Pancreas (tissue), 10 donors: ENCODE results near the gene INPP5E. TPM values are rescaled to one million over a fixed set of nuclear protein-coding genes. Genes with fewer than 3 reads are reported as not detected.

ENCODE experiments used
- ATAC-seq, 4 donors: fragments of 200-7000 bp; cut with Tn5 transposase; one replicate each; pipeline versions ENCODE4 v1.8.0 to v1.9.1; 2020; ENCODE audit warnings: mild to moderate bottlenecking in 4 of 4, moderate library complexity in 4 of 4
- DNase-seq, 6 donors: peaks; one replicate each; pipeline ENCODE4 v3.0.0-alpha.2; 2020
- FAIRE-seq: peaks from 2 replicates; lab custom pipeline; 2012; peaks lifted over from hg19 to GRCh38; lab: Jason Lieb, UNC
- H3K27ac ChIP-seq, 4 donors: fragments of 200-600 bp; sonication (generic); 1 replicate in 3 of 4; 2 replicates in 1 of 4; pipeline versions ENCODE4 v1.5.0 to v1.8.0; 2020
- H3K27me3 ChIP-seq, 4 donors: fragments of 200-600 bp; one replicate each; pipeline ENCODE4 v1.8.0; 2021
- H3K36me3 ChIP-seq, 3 donors: fragments of 200-600 bp; sonication (generic) in 1 of 3; one replicate each; pipeline versions ENCODE4 v1.5.0 to v1.8.0; 2020 to 2021
- H3K4me1 ChIP-seq, 3 donors: fragments of 200-600 bp; one replicate each; pipeline ENCODE4 v1.8.0; 2021
- H3K4me3 ChIP-seq, 4 donors: fragments of 200-600 bp; sonication (generic) in 2 of 4; one replicate each; pipeline versions ENCODE4 v1.5.0 to v1.8.0; 2020 to 2021
- H3K9me3 ChIP-seq, 4 donors: fragments of 200-600 bp; one replicate each; pipeline ENCODE4 v1.8.0; 2021
- WGBS, 2 donors: extraction: QIAGEN DNeasy Blood & Tissue Kit; methylation state at CpG; one replicate each; pipeline ENCODE4 v1.1.7; 2013; 5-methylcytosine and 5-hydroxymethylcytosine counted together
- intact Hi-C, 3 donors: fragments of 100-400 bp; cut with DNase I; formaldehyde crosslinking; loops; one replicate each; pipeline versions ENCODE4 v1.11.1 to v1.14.2; 2022
- polyA plus RNA-seq, 2 donors: library from polyadenylated mRNA; stranded (reverse); fragments of 200-250 nt; gene quantifications; one replicate each; pipeline ENCODE4 v1.2.3, GENCODE V29; 2013
- total RNA-seq, 6 donors: library from RNA; stranded (reverse); fragmentation: NEBNext Ultra II Directional in 4 of 6; extraction: Animal tissue kit (Norgen Biotek cat#: 25700) in 4 of 6; gene quantifications; one replicate each; pipeline versions ENCODE4 v1.2.1 to v1.2.4, GENCODE V29; 2021 to 2023
- TF ChIP-seq, protein P1 (sequence below), 4 donors: fragments of 200-600 bp; sonication (generic) in 3 of 4; IDR thresholded peaks; one replicate each; pipeline versions ENCODE4 v1.5.0 to v1.8.0; 2021; ENCODE audit warnings: antibody characterized with exemption in 4 of 4
- donor health status: healthy with polysubstance abuse.
- donor health status: DM: no; HTN: no; CAD: no; lungs with moderate emphysema.
- donor health status: DM: no; HTN: no; CAD: no.
- donor health status: control.
- donor health status: control.
- donor health status: Bipolar disorder and iron deficiency.
- donor health status: DM: yes; HTN: yes; CAD: no.
- donor health status: DM: no; HTN: no; CAD: no.
- donor health status: DM: no; HTN: no; CAD: no.
- donor health status: DM: yes; HTN: yes; CAD: no.

Gene INPP5E
- total and polyA plus RNA-seq, 8 donors, result 3.8 to 14.9 (median 5.7) TPM

- H3K27me3 ChIP-seq, result no peaks in the 10 kb centered on the region
- H3K27ac ChIP-seq, result no peak overlapping the region
- H3K4me1 ChIP-seq, result no peaks in the 10 kb centered on the region
- no peak for ATAC-seq
- H3K36me3 ChIP-seq, result peaks cover 0 to 28% (median 20%) of the 10 kb centered on the region in 3 donors
- FAIRE-seq, result no peak
- TF ChIP-seq, protein P1, sequence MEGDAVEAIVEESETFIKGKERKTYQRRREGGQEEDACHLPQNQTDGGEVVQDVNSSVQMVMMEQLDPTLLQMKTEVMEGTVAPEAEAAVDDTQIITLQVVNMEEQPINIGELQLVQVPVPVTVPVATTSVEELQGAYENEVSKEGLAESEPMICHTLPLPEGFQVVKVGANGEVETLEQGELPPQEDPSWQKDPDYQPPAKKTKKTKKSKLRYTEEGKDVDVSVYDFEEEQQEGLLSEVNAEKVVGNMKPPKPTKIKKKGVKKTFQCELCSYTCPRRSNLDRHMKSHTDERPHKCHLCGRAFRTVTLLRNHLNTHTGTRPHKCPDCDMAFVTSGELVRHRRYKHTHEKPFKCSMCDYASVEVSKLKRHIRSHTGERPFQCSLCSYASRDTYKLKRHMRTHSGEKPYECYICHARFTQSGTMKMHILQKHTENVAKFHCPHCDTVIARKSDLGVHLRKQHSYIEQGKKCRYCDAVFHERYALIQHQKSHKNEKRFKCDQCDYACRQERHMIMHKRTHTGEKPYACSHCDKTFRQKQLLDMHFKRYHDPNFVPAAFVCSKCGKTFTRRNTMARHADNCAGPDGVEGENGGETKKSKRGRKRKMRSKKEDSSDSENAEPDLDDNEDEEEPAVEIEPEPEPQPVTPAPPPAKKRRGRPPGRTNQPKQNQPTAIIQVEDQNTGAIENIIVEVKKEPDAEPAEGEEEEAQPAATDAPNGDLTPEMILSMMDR (IDR thresholded peaks at IDR 0.05), result no peak
- H3K9me3 ChIP-seq, result no peaks in the 10 kb centered on the region
- intact Hi-C loops, result no loop called here
- WGBS, 2 donors, result 88 to 92% methylated on average over 27 of the region's 27 CpGs
- DNase-seq, result no peak
- H3K4me3 ChIP-seq, result no peak overlapping the region
Measured at GRCh38 chr9:136424750-136425362, 14.8 kb downstream of the INPP5E start.

- FAIRE-seq, result no peak
- TF ChIP-seq, protein P1 (IDR thresholded peaks at IDR 0.05), result no peak
- H3K9me3 ChIP-seq, result no peaks in the 10 kb centered on the region
- WGBS, 2 donors, result 93 to 97% methylated on average over 43 of the region's 43 CpGs
- no peaks in the 10 kb centered on the region for H3K27me3 ChIP-seq
- no peaks in the 10 kb centered on the region for H3K4me1 ChIP-seq
- no peak for ATAC-seq
- no peak overlapping the region for H3K27ac ChIP-seq
- DNase-seq, result peak in 1 of 6 donors; percentile 54
- intact Hi-C loops, result no loop called here
- peaks cover 0 to 41% (median 27%) of the 10 kb centered on the region in 3 donors for H3K36me3 ChIP-seq
- no peak overlapping the region for H3K4me3 ChIP-seq
Measured at GRCh38 chr9:136423432-136424146, 16.1 kb downstream of the INPP5E start.

- 96% methylated on average over 26 of the region's 26 CpGs for WGBS, 2 donors
- DNase-seq, result peak in 1 of 6 donors; percentile 51
- no peak for ATAC-seq
- H3K4me3 ChIP-seq, result no peak overlapping the region
- no peak overlapping the region for H3K27ac ChIP-seq
- H3K4me1 ChIP-seq, result no peaks in the 10 kb centered on the region
- intact Hi-C loops, result no loop called here
- TF ChIP-seq, protein P1 (IDR thresholded peaks at IDR 0.05), result no peak
- no peaks in the 10 kb centered on the region for H3K27me3 ChIP-seq
- H3K9me3 ChIP-seq, result no peaks in the 10 kb centered on the region
- H3K36me3 ChIP-seq, result peaks cover 0 to 48% (median 32%) of the 10 kb centered on the region in 3 donors
- FAIRE-seq, result no peak
Measured at GRCh38 chr9:136422876-136423275, 16.8 kb downstream of the INPP5E start.

DNA sequence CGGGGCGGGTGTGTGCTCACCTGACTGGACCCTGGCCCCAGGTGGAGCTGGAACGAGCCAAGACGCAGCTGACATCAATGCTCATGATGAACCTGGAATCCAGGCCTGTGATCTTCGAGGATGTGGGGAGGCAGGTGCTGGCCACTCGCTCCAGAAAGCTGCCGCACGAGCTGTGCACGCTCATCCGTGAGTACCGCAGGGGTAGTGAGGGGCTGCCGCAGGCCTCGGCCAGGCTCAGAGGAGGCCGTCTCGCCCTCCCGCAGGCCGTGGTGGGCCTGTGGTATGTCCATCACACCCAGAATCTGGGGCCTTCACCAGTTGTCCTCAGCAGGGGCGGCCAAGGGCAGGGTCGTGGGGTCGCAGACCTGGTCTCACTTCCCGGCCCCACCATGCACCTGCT lies 17.9 kb downstream of the INPP5E start:
- FAIRE-seq (no peak), DNase-seq (peak in 1 of 6 donors; percentile 62), ATAC-seq (no peak)
- Histone ChIP-seq H3K9me3 (no peaks in the 10 kb centered on the region), H3K27me3 (no peaks in the 10 kb centered on the region), H3K4me1 (no peaks in the 10 kb centered on the region), H3K27ac (no peak overlapping the region), H3K36me3 (peaks cover 0 to 59% (median 38%) of the 10 kb centered on the region in 3 donors), H3K4me3 (no peak overlapping the region)
- TF ChIP-seq, protein P1 (IDR thresholded peaks at IDR 0.05), result no peak
- intact Hi-C loops, result no loop called here
- 90 to 91% methylated on average over 21 of the region's 21 CpGs for WGBS, 2 donors

GRCh38 chr9:136419092-136419420 lies 20.6 kb downstream of the INPP5E start:
- DNase-seq, result peak in 1 of 6 donors; percentile 19
- Histone ChIP-seq H3K4me3 (no peak overlapping the region), H3K36me3 (peaks cover 0 to 83% (median 45%) of the 10 kb centered on the region in 3 donors), H3K4me1 (no peaks in the 10 kb centered on the region), H3K27me3 (no peaks in the 10 kb centered on the region), H3K9me3 (no peaks in the 10 kb centered on the region), H3K27ac (no peak overlapping the region)
- ATAC-seq, result no peak
- WGBS, 2 donors, result 93 to 94% methylated on average over 11 to 12 of the region's 12 CpGs
- no peak for FAIRE-seq
- intact Hi-C loops, result no loop called here
- TF ChIP-seq, protein P1 (IDR thresholded peaks at IDR 0.05), result no peak
